GM18951 (cell line): Measurements from ENCODE around the gene DDX23.
"Not testable (repeated sequence)": the region's sequence is repeated elsewhere in the genome, so short reads cannot be mapped to it uniquely, and the experiment has no call there.

ENCODE experiments used
- POLR2A ChIP-seq: IDR thresholded peaks from 4 replicates; pipeline ENCODE4 v1.6.1; 2011; ENCODE audit warnings: mild to moderate bottlenecking; ENCODE audit not compliant: insufficient read length, insufficient read depth; ENCODE audit errors: extremely low read depth
- in situ Hi-C: fragments of 300-500 bp; cut with MboI; formaldehyde crosslinking; loops from one replicate; pipeline ENCODE4 v1.12.0; 2022; ENCODE audit warnings: low sequenced_read_pairs, mixed read lengths, inconsistent platforms; ENCODE audit not compliant: unreplicated experiment

Gene DDX23

DNA sequence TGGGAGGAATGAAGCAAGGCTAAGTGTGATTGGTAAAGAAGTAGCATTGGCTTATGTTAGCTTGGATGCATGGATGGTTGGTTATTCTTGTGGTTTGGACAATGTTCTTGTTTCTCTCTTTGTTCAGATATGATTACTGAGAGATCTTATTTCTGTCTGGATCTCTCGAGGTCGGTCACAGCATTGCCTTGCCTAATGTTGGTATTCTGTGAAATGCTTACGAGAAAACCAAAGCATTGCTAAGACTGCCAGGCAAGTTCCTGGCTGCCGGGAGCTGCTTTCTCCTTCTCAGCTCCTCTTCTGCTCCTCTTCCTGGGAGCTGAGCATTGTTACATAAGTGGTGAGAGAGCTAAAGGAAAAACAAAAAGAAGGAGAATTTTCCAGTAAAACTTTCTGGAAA is 21.1 kb upstream of the DDX23 start:
- in situ Hi-C loops, result no loop called here
- no peak for TF ChIP-seq POLR2A

DNA sequence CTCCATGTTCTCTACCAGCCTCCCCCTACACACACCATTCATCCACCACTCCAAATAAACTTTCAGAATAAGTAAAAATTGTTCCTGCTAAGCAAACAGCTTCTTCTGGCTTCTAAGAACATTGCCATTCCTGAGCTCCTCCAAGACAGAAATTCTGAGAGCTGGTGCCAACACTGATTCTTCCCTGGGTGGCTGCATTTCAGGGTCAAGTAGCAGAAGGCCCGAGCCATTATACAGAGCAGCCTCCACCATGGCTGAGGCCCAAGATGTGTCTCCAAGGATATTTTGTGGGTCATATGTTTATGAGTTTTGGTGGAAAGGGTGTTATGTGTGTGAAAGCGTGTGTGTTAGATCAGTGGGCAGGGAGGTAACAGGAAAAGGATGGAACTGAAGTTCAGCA is 17.2 kb upstream of the DDX23 start:
- in situ Hi-C loops, result no loop called here
- no peak for TF ChIP-seq POLR2A

- in situ Hi-C loops, result no loop called here
- TF ChIP-seq POLR2A, result no peak
Observed at GRCh38 chr12:48868451-48868850, 16.5 kb upstream of the DDX23 start.

DNA sequence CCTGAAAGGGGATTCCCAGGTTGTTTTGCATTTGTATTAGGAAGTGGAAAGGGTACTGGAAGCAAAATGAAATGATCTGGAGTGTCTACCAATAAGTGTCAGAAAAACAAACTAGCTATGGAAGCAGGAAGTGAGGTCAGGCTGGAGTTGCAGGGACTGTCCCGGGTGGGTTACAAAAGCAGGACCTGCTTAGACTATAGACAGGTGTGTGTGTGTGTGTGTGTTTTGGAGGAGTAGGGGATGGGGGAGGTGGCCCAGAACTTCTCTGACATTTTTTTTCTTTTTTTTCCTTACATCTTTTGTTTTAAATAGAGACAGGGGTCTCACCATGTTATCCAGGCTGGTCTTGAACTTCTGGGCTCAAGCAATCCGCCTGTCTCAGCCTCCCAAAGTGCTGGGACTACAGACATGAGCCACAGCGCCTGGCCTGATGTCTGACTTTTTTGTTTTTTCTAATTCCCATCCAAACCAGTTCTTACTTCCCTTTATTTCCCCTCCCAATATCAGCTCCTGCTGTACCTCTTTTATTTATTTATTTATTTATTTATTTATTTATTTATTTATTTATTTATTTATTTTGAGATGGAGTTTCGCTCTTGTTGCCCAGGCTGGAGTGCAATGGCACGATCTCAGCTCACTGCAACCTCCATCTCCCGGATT is 14.2 kb upstream of the DDX23 start:
- no peak for TF ChIP-seq POLR2A
- in situ Hi-C loops, result no loop called here

GRCh38 chr12:48865281-48866051 is 13.5 kb upstream of the DDX23 start, which contains the start of gene RND1:
TSS of gene RND1 (minus strand) at chr12:48865870. CDS start at chr12:48865767, 103 bp downstream.
- in situ Hi-C loops, result no loop called here
- TF ChIP-seq POLR2A, result peak; percentile 99

DNA sequence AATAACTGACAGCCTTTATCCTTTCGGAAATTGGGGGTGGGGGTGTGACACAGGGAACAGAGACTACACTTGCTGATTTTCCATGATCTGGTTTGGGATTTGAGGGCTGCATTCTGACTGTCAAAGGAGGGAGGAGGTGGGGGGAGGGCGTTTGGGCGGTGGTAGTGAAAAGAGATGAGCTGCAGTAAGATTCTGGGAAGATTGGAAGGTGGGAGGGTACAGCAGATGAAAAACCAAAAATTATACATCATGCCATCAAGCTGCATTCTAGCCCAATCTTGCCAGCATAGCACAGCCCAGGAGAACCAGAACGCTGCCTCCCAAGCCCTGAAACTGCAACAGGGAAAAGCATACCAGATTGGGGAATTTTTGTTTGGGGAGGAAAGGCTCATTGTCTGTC is 11.3 kb upstream of the DDX23 start:
- no peak for TF ChIP-seq POLR2A
- in situ Hi-C loops, result no loop called here

DNA sequence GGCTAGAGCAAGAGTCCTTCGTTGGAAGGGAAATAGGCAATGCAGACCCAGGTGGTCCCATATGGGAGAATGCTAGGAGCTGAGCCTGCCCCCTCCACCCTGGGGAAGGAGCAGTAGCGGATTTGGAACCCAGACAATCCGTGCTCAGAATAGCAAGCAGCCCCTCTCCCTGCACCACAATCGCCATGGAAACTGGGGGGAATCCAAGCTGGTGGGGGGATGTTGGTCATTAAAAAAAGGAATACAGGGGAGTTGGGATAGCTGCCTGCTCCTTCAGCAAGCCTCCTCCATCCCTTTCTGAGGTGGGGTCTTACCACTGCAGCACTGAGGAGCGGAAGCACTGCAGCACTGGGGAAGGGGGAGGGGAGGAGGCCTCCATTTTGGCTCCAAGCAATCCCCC is 10.8 kb upstream of the DDX23 start:
- in situ Hi-C loops, result no loop called here

GRCh38 chr12:48861111-48861510 is 9.1 kb upstream of the DDX23 start:
- no peak for TF ChIP-seq POLR2A
- in situ Hi-C loops, result no loop called here

More for the DNA sequence above, 10.8 kb upstream of the DDX23 start:
- TF ChIP-seq POLR2A, result no peak

- in situ Hi-C loops, result not testable (repeated sequence)
Observed at GRCh38 chr12:48860236-48860635, 8.3 kb upstream of the DDX23 start.

DNA sequence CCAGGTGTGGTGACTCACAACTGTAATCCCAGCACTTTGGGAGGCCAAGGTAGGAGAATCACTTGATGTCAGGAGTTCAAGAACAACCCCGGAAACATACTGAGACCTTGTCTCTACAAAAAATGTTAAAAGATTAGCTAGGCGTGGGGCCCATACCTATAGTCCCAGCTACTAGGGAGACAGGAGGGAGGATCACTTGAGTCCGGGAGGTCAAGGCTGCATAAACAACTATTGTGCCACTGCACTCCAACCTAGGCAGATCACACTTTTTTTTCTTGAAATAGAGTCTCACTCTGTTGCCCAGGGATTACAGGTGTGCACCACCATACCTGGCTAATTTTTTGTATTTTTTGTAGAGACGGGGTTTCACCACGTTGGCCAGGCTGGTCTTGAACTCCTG is 7.6 kb upstream of the DDX23 start:
- in situ Hi-C loops, result no loop called here
- TF ChIP-seq POLR2A, result no peak

GRCh38 chr12:48858043-48858442 is 6.1 kb upstream of the DDX23 start:
- TF ChIP-seq POLR2A, result no peak

GRCh38 chr12:48857278-48857994 is 5.5 kb upstream of the DDX23 start:
- no peak for TF ChIP-seq POLR2A
- in situ Hi-C loops, result no loop called here

More at GRCh38 chr12:48858043-48858442, 6.1 kb upstream of the DDX23 start:
- in situ Hi-C loops, result no loop called here

GRCh38 chr12:48856379-48856778 is 4.4 kb upstream of the DDX23 start:
- TF ChIP-seq POLR2A, result no peak
- in situ Hi-C loops, result no loop called here

DNA sequence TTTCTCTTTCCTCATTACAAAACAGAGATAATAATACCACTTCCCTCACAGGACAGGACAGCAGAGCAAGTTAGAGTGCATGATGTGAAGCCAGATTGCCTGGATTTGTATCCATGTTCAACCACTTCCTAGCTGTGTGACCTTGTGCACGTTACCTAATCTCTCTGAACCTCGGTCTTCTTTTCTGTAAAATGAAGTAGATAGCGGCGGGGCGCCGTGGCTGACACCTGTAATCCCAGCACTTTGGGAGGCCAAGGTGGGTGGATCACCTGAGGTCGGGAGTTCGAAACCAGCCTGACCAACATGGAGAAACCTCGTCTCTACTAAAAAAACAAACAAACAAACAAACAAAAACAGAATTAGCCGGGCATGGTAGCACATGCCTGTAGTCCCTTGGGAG is 3.0 kb upstream of the DDX23 start:
- in situ Hi-C loops, result not testable (repeated sequence)

DNA sequence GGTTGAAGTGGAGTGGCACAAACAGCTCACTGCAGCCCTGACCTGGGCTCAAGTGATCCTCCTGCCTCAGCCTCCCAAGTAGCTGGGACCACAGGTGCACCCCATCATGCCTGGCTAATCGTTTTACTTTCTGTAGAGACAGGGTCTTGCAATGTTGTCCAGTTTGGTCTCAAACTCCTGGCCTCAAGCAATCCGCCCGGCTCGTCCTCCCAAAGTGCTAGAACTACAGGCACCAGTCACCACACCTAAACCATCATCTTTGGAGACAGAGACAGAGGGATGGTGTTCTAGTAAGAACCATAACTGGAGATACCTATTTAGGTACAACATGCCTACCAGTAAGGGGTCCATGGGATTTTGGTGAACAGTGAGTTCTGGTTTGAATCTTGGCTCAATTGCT is 2.5 kb upstream of the DDX23 start:
- no peak for TF ChIP-seq POLR2A
- in situ Hi-C loops, result no loop called here
